Neural crest cell (in vitro differentiated cells): ENCODE data around the gene CCDC78. TPM values are rescaled to one million over a fixed set of nuclear protein-coding genes. Genes with fewer than 3 reads are reported as not detected.

Source experiments
- DNase-seq: peaks from one replicate; pipeline ENCODE4 v3.0.0; 2021; ENCODE audit warnings: low read depth, mixed read lengths, low spot score
- H3K27ac Mint-ChIP-seq: one replicate; pipeline ENCODE4 v1.8.0; 2021; ENCODE audit warnings: mild to moderate bottlenecking, mixed read lengths; ENCODE audit not compliant: unreplicated experiment
- H3K27me3 Mint-ChIP-seq: 2 replicates; pipeline ENCODE4 v1.8.0; 2021; ENCODE audit warnings: low read depth, mild to moderate bottlenecking, mixed read lengths
- H3K36me3 Mint-ChIP-seq: 2 replicates; pipeline ENCODE4 v1.8.0; 2021; ENCODE audit warnings: low read depth, mild to moderate bottlenecking, mixed read lengths
- H3K4me1 Mint-ChIP-seq: 2 replicates; pipeline ENCODE4 v1.8.0; 2021; ENCODE audit warnings: mixed read lengths
- H3K4me3 Mint-ChIP-seq: one replicate; pipeline ENCODE4 v1.8.0; 2021; ENCODE audit warnings: mild to moderate bottlenecking, mixed read lengths
- H3K9me3 Mint-ChIP-seq: 2 replicates; pipeline ENCODE4 v1.8.0; 2021; ENCODE audit warnings: mixed read lengths
- total RNA-seq: library from RNA; stranded (reverse); gene quantifications from 2 replicates; pipeline ENCODE4 v1.2.1, GENCODE V29; 2021
- TF ChIP-seq, protein P1 (sequence below): fragments of 200-600 bp; sonication (generic); conservative IDR thresholded peaks from 2 replicates; pipeline ENCODE4 v1.5.0; 2021; ENCODE audit warnings: antibody characterized with exemption, mild to moderate bottlenecking

The CCDC78 gene
- total RNA-seq, 1 donor from 2014 or later = 7.0 TPM

DNA sequence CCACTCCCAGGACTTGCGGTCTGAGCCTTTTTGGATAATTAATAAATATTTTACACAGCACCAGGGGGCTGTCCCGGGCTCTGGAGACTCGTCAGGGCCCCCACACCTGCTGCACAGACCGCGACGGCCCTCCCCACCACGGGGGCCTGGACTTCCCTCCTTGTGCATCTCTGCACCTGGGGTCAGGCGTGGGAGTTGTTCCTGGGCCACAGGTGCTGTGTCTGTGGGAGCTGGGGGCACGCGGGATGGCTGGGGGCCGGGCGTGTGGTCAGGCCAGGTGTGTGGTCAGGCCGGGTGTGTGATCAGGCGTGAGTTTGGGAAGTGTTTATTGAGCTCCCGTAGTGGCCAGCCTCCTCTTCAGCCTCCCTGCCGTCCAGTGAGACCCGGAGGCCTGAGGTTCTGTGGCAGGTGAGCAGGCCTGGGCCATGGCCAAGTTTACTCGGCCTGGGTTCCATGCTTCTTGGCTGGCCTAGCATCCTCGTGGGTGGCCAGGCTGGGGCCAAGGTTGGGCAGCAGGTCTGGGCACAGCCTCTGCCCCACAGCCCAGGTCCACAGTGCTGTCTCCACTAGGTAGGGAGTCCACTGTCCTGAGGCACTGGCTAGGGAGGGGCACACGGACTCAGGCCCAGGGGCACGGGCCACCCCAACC lies 47.9 kb downstream of the CCDC78 start:
- Mint-ChIP-seq H3K4me3 (peak overlapping the region; percentile 91), H3K27ac (no peak overlapping the region), H3K4me1 (peaks cover 22% of the 10 kb centered on the region), H3K36me3 (peaks cover 3% of the 10 kb centered on the region), H3K9me3 (no peaks in the 10 kb centered on the region), H3K27me3 (peaks cover 20% of the 10 kb centered on the region)
- TF ChIP-seq, protein P1, sequence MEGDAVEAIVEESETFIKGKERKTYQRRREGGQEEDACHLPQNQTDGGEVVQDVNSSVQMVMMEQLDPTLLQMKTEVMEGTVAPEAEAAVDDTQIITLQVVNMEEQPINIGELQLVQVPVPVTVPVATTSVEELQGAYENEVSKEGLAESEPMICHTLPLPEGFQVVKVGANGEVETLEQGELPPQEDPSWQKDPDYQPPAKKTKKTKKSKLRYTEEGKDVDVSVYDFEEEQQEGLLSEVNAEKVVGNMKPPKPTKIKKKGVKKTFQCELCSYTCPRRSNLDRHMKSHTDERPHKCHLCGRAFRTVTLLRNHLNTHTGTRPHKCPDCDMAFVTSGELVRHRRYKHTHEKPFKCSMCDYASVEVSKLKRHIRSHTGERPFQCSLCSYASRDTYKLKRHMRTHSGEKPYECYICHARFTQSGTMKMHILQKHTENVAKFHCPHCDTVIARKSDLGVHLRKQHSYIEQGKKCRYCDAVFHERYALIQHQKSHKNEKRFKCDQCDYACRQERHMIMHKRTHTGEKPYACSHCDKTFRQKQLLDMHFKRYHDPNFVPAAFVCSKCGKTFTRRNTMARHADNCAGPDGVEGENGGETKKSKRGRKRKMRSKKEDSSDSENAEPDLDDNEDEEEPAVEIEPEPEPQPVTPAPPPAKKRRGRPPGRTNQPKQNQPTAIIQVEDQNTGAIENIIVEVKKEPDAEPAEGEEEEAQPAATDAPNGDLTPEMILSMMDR = no peak
- no peak for DNase-seq

DNA sequence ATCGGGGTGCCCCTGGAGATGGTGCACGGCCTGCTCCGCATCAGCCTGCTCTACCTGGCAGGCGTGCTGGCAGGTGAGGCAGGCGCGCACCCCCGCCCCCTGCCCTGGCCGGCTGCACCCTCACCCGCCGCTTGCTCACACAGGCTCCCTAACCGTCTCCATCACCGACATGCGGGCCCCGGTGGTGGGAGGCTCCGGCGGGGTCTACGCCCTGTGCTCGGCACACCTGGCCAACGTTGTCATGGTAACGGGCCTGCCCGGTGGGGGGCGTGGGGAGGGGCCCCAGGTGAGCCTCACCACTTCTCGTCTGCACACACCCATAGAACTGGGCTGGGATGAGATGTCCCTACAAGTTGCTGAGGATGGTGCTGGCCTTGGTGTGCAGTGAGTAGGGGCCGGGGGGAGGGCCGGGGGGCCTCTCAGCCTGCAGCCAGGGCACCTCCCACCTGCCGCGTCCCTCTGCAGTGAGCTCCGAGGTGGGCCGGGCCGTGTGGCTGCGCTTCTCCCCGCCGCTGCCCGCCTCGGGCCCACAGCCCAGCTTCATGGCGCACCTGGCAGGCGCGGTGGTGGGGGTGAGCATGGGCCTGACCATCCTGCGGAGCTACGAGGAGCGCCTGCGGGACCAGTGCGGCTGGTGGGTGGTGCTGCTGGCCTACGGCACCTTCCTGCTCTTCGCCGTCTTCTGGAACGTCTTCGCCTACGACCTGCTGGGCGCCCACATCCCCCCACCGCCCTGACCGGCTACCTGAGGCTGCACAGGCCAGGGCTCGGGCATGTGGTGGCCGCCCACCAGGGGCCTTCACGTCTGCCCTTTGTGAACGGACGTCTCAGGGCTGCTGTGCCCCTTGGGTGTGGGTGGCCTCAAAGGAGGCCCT lies 48.7 kb downstream of the CCDC78 start:
- Mint-ChIP-seq H3K4me3 (no peak overlapping the region), H3K27me3 (peaks cover 20% of the 10 kb centered on the region), H3K4me1 (peaks cover 20% of the 10 kb centered on the region), H3K9me3 (no peaks in the 10 kb centered on the region), H3K27ac (no peak overlapping the region), H3K36me3 (peaks cover 2% of the 10 kb centered on the region)
- no peak for DNase-seq
- TF ChIP-seq, protein P1 = no peak

DNA sequence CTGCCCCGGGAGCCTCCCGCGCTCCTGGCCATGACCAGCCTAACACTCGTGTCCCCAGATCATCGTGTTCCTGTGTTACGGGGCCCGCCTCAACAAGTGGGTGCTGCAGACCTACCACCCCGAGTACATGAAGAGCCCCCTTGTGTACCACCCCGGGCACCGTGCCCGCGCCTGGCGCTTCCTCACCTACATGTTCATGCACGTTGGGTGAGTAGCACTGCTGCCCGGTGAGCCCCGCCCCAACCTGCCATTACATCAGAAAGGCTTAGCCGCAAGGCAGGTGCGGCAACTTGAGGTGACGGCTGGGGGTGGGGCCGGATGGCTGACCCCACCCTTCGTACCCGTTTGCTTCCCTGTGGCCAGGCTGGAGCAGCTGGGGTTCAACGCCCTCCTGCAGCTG lies 49.3 kb downstream of the CCDC78 start:
- TF ChIP-seq, protein P1 = no peak
- no peak for DNase-seq
- Mint-ChIP-seq H3K9me3 (no peaks in the 10 kb centered on the region), H3K27me3 (peaks cover 18% of the 10 kb centered on the region), H3K27ac (no peak overlapping the region), H3K4me1 (peaks cover 18% of the 10 kb centered on the region), H3K36me3 (no peaks in the 10 kb centered on the region), H3K4me3 (peak overlapping the region; percentile 65)

DNA sequence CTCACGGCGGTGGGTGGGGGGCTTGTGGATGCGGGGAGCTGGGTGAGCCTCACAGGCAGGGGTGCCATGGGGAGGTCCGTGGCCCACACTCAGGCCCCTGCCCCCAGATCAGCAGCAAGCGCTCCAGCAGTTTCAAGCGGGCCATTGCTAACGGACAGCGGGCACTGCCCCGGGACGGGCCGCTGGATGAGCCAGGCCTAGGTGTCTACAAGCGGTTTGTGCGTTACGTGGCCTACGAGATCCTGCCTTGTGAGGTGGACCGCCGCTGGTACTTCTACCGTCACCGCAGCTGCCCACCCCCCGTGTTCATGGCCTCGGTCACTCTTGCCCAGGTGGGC lies 49.7 kb downstream of the CCDC78 start:
- Mint-ChIP-seq H3K9me3 (no peaks in the 10 kb centered on the region), H3K36me3 (no peaks in the 10 kb centered on the region), H3K4me3 (peak overlapping the region; percentile 65)

DNA sequence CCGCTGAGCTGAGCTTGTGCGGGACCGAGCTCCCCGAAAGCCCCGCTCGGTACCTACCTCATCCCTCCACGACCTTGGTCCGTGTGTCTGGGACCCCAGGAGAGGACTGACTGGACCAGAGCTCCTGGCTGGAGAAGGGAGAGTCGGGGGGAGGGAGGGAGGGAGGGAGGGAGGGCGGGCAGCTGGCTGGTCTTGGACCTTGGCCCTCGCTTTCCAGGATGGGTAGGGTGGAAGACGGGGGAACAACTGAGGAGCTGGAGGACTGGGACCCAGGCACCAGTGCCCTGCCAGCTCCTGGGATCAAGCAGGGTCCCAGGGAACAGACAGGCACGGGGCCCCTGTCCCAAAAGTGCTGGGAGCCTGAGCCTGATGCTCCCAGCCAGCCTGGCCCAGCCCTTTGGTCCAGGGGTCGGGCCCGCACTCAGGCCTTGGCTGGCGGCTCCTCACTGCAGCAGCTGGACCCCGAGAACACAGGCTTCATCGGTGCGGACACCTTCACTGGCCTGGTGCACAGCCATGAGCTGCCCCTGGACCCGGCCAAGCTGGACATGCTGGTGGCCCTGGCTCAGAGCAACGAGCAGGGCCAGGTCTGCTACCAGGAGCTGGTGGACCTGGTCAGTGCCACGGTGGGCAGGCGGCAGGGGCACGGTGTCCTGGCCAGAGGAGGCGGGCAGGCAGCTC lies 50.2 kb downstream of the CCDC78 start:
- Mint-ChIP-seq H3K4me1 (peaks cover 9% of the 10 kb centered on the region), H3K27ac (no peak overlapping the region), H3K9me3 (no peaks in the 10 kb centered on the region), H3K4me3 (no peak overlapping the region), H3K27me3 (peaks cover 16% of the 10 kb centered on the region), H3K36me3 (no peaks in the 10 kb centered on the region)
- DNase-seq = no peak
- TF ChIP-seq, protein P1 = no peak

More for the DNA sequence above, 49.7 kb downstream of the CCDC78 start:
- no peak for DNase-seq
- peaks cover 14% of the 10 kb centered on the region for H3K4me1 Mint-ChIP-seq
- no peak overlapping the region for H3K27ac Mint-ChIP-seq
- TF ChIP-seq, protein P1 = no peak
- H3K27me3 Mint-ChIP-seq = peaks cover 18% of the 10 kb centered on the region
